Liver (tissue), 9 donors: ENCODE data around the gene PIH1D2. TPM values are rescaled to one million over a fixed set of nuclear protein-coding genes. Genes with fewer than 3 reads are reported as not detected.

Source experiments
- DNase-seq: peaks from one replicate; pipeline ENCODE4 v3.0.0-alpha.2; 2017; ENCODE audit warnings: low spot score
- H3K27ac ChIP-seq, 2 donors: one replicate each; pipeline ENCODE4 v1.7.0; 2013; ENCODE audit warnings: inconsistent platforms in 2 of 2, low read length in 2 of 2, control low read depth in 1 of 2, low read depth in 1 of 2, mild to moderate bottlenecking in 1 of 2
- H3K27me3 ChIP-seq, 4 donors: one replicate each; pipeline versions ENCODE4 v1.6.1 to v1.7.0; 2013; ENCODE audit warnings: low read length in 3 of 4, inconsistent platforms in 1 of 4, mild to moderate bottlenecking in 1 of 4, moderate library complexity in 1 of 4; ENCODE audit not compliant: control insufficient read depth in 4 of 4, insufficient read depth in 4 of 4
- H3K36me3 ChIP-seq, 4 donors: one replicate each; pipeline versions ENCODE4 v1.6.1 to v1.7.0; 2013; ENCODE audit warnings: low read length in 3 of 4, mild to moderate bottlenecking in 3 of 4, low read depth in 1 of 4, moderate library complexity in 1 of 4; ENCODE audit not compliant: control insufficient read depth in 4 of 4, insufficient read depth in 3 of 4
- H3K4me1 ChIP-seq, 4 donors: one replicate each; pipeline versions ENCODE4 v1.6.1 to v1.7.0; 2013; ENCODE audit warnings: low read length in 3 of 4, mild to moderate bottlenecking in 3 of 4, moderate library complexity in 1 of 4; ENCODE audit not compliant: control insufficient read depth in 4 of 4, insufficient read depth in 4 of 4
- H3K4me3 ChIP-seq, 3 donors: one replicate each; pipeline versions ENCODE4 v1.6.1 to v1.7.0; 2013; ENCODE audit warnings: low read length in 3 of 3, control low read depth in 1 of 3, low read depth in 1 of 3, mild to moderate bottlenecking in 1 of 3
- H3K9ac ChIP-seq, 2 donors: one replicate each; pipeline ENCODE4 v1.7.0; 2013; ENCODE audit warnings: low read length in 2 of 2, mild to moderate bottlenecking in 2 of 2, moderate library complexity in 2 of 2, control low read depth in 1 of 2, low read depth in 1 of 2
- H3K9me3 ChIP-seq, 4 donors: one replicate each; pipeline versions ENCODE4 v1.6.1 to v1.7.0; 2013; ENCODE audit warnings: low read length in 3 of 4; ENCODE audit not compliant: control insufficient read depth in 4 of 4
- EGR1 ChIP-seq, 2 donors: IDR thresholded peaks; 2 replicates each; pipeline ENCODE4 v1.6.1; 2016 to 2018; ENCODE audit warnings: antibody characterized with exemption in 2 of 2, low read depth in 2 of 2
- FOXA1 ChIP-seq: IDR thresholded peaks from 2 replicates; pipeline ENCODE4 v1.6.1; 2016; ENCODE audit warnings: antibody characterized with exemption
- FOXA2 ChIP-seq: IDR thresholded peaks from 2 replicates; pipeline ENCODE4 v1.6.1; 2016; ENCODE audit warnings: antibody characterized with exemption
- GABPA ChIP-seq, 2 donors: IDR thresholded peaks in 1 of 2; conservative IDR thresholded peaks in 1 of 2; 2 replicates each; pipeline ENCODE4 v1.6.1; 2016; ENCODE audit warnings: antibody characterized with exemption in 2 of 2, mild to moderate bottlenecking in 1 of 2, moderate library complexity in 1 of 2
- HNF4A ChIP-seq, 2 donors: conservative IDR thresholded peaks; 2 replicates each; pipeline ENCODE4 v1.6.1; 2016; ENCODE audit warnings: antibody characterized with exemption in 2 of 2, mild to moderate bottlenecking in 2 of 2
- HNF4G ChIP-seq: IDR thresholded peaks from 2 replicates; pipeline ENCODE4 v1.6.1; 2016; ENCODE audit warnings: antibody characterized with exemption
- NR2F2 ChIP-seq: IDR thresholded peaks from 2 replicates; pipeline ENCODE4 v1.6.1; 2016; ENCODE audit warnings: antibody characterized with exemption
- RAD21 ChIP-seq, 2 donors: IDR thresholded peaks; 2 replicates each; pipeline ENCODE4 v1.6.1; 2016; ENCODE audit warnings: antibody characterized with exemption in 2 of 2, mild to moderate bottlenecking in 2 of 2
- REST ChIP-seq: IDR thresholded peaks from 2 replicates; pipeline ENCODE4 v1.6.1; 2016; ENCODE audit warnings: antibody characterized with exemption, mild to moderate bottlenecking
- RXRA ChIP-seq, 2 donors: IDR thresholded peaks; 2 replicates each; pipeline ENCODE4 v1.6.1; 2017 to 2018; ENCODE audit warnings: antibody characterized with exemption in 2 of 2, mild to moderate bottlenecking in 1 of 2
- SP1 ChIP-seq: IDR thresholded peaks from 2 replicates; pipeline ENCODE4 v1.6.1; 2018; ENCODE audit warnings: antibody characterized with exemption, mild to moderate bottlenecking
- TAF1 ChIP-seq: conservative IDR thresholded peaks from 2 replicates; pipeline ENCODE4 v1.6.1; 2016; ENCODE audit warnings: antibody characterized with exemption, mild to moderate bottlenecking
- YY1 ChIP-seq: IDR thresholded peaks from 2 replicates; pipeline ENCODE4 v1.6.1; 2016; ENCODE audit warnings: antibody characterized with exemption, mild to moderate bottlenecking
- ZBTB33 ChIP-seq: IDR thresholded peaks from 2 replicates; pipeline ENCODE4 v1.6.1; 2016; ENCODE audit warnings: antibody characterized with exemption
- WGBS: extraction: QIAGEN DNeasy Blood & Tissue Kit; methylation state at CpG from one replicate; pipeline ENCODE4 v1.1.7; 2013; 5-methylcytosine and 5-hydroxymethylcytosine counted together
- polyA plus RNA-seq, 2 donors: library from polyadenylated mRNA; stranded (reverse) in 1 of 2; unstranded in 1 of 2; fragments of 200-250 nt in 1 of 2; fragments of >200 nt in 1 of 2; fragmentation: Nextera tagmentation in 1 of 2; extraction: Ambion mirVana in 1 of 2; gene quantifications; one replicate each; pipeline versions ENCODE4 v1.2.1 to v1.2.3, GENCODE V29; 2013 to 2015
- total RNA-seq, 2 donors: library from RNA; depleted of rRNA; stranded (reverse); fragments of >200 nt; gene quantifications; one replicate each; pipeline ENCODE4 v1.2.3, GENCODE V29; 2014
- TF ChIP-seq, protein P1 (sequence below): IDR thresholded peaks from 2 replicates; pipeline ENCODE4 v1.6.1; 2016; ENCODE audit warnings: antibody characterized with exemption
- TF ChIP-seq, protein P2 (sequence below): IDR thresholded peaks from 2 replicates; pipeline ENCODE4 v1.6.1; 2016; ENCODE audit warnings: antibody characterized with exemption
- donor health status: healthy.
- donor health status: healthy.
- donor health status: healthy.
- donor health status: healthy.
- donor health status: healthy.

The PIH1D2 gene
- total and polyA plus RNA-seq, 4 donors: 0.25 to 0.52 (median 0.43) TPM

DNA sequence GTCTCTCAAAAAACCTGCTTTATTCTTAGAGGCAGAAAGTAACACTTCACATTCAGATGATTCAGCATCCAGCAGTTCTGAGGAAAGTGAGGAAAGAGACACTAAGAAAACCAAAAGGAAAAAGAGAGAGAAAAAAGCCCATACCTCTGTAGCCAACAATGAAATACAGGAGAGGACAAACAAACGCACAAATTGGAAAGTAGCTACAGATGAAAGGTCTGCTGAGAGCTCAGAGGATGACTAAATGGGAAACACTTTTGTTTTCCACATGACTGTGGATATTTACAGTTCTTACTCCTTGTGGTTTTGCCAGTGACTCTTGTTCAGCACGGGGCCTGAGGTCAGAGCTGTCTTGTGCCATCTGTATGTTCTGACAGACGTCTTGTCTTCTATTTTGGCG, 8.9 kb upstream of the PIH1D2 start:
- no peak for DNase-seq
- WGBS: 86% methylated on average over 4 of the region's 4 CpGs
- TF ChIP-seq NR2F2 (no peak), GABPA (IDR thresholded peaks at IDR 0.05 in 1 of 2, conservative IDR thresholded peaks at IDR 0.05 in 1 of 2) (no peak), HNF4A (conservative IDR thresholded peaks at IDR 0.05) (no peak), HNF4G (no peak), ZBTB33 (no peak), FOXA1 (no peak), YY1 (no peak), RAD21 (IDR thresholded peaks at IDR 0.05) (no peak), SP1 (no peak)
- TF ChIP-seq, protein P1, sequence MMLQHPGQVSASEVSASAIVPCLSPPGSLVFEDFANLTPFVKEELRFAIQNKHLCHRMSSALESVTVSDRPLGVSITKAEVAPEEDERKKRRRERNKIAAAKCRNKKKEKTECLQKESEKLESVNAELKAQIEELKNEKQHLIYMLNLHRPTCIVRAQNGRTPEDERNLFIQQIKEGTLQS: no peak
- Histone ChIP-seq H3K9ac (no peak overlapping the region), H3K4me3 (no peak overlapping the region), H3K9me3 (no peaks in the 10 kb centered on the region), H3K4me1 (peaks cover 0 to 17% (median 11%) of the 10 kb centered on the region in 4 donors), H3K36me3 (peaks cover 11 to 55% (median 43%) of the 10 kb centered on the region in 4 donors), H3K27me3 (no peaks in the 10 kb centered on the region), H3K27ac (no peak overlapping the region)

DNA sequence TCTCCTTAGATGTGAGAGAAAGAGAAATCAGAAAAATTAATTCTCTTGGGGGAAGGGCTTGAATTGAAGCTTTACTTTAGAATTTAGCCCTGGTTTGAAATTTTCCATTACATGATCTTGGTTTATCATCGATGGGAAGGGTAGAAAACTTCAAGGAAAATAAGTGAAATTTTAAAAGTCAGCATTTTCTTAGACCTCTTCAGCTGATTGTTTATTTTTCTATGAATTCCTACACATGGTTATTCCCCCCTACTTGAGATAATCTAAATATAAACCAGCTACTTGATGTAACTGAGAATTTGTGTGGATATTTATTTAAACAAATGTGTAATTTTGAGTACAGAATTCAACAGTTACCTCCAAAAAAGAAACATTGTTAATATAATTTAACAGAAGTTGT, 10.9 kb downstream of the PIH1D2 start:
- TF ChIP-seq, protein P2, sequence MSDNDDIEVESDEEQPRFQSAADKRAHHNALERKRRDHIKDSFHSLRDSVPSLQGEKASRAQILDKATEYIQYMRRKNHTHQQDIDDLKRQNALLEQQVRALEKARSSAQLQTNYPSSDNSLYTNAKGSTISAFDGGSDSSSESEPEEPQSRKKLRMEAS: no peak
- TF ChIP-seq, protein P1: no peak
- TF ChIP-seq YY1 (no peak), TAF1 (no peak), FOXA2 (no peak), FOXA1 (no peak), SP1 (no peak)
- WGBS: 90% methylated on average over 1 of the region's 1 CpG
- Histone ChIP-seq H3K27ac (no peak overlapping the region), H3K4me3 (no peak overlapping the region), H3K9me3 (no peaks in the 10 kb centered on the region), H3K27me3 (no peaks in the 10 kb centered on the region), H3K9ac (no peak overlapping the region), H3K4me1 (no peaks in the 10 kb centered on the region), H3K36me3 (peaks cover 4 to 22% (median 17%) of the 10 kb centered on the region in 4 donors)
- DNase-seq: no peak

GRCh38 chr11:112058103-112058502, 15.7 kb downstream of the PIH1D2 start:
- no peak for TF ChIP-seq EGR1 (IDR thresholded peaks at IDR 0.05; ENCODE audit: low read depth in 2 of 2)
- TF ChIP-seq SP1: no peak
- TF ChIP-seq FOXA2: no peak
- TF ChIP-seq REST: no peak
- no peak for TF ChIP-seq FOXA1
- no peak for TF ChIP-seq HNF4A (conservative IDR thresholded peaks at IDR 0.05)
- no peak for TF ChIP-seq RXRA (IDR thresholded peaks at IDR 0.05)
- no peak for TF ChIP-seq TAF1
- H3K4me1 ChIP-seq: no peaks in the 10 kb centered on the region
- DNase-seq: no peak
- peaks cover 8 to 45% (median 33%) of the 10 kb centered on the region in 4 donors for H3K36me3 ChIP-seq
- H3K9ac ChIP-seq: no peak overlapping the region
- H3K4me3 ChIP-seq: no peak overlapping the region
- H3K27me3 ChIP-seq: no peaks in the 10 kb centered on the region
- H3K27ac ChIP-seq: no peak overlapping the region
- no peaks in the 10 kb centered on the region for H3K9me3 ChIP-seq
- WGBS: 75% methylated on average over 1 of the region's 1 CpG
